SK-N-SH (cell line): ENCODE results near the gene REELD1. TPM values are rescaled to one million over a fixed set of nuclear protein-coding genes. Genes with fewer than 3 reads are reported as not detected.

Experiments
- CTCF ChIA-PET: fragments of 300-600, 350-600 bp; formaldehyde crosslinking; extraction: SDS; loops from one replicate; lab custom pipeline; 2021; lab: Yijun Ruan, JAX
- POLR2A ChIA-PET: fragments of 350-600 bp; sonication (Branson Sonifier 250); formaldehyde crosslinking; extraction: SDS; loops from one replicate; lab custom pipeline; 2020; ENCODE audit warnings: antibody characterized with exemption, inconsistent platforms; lab: Yijun Ruan, JAX
- DNase-seq: peaks from one replicate; pipeline ENCODE4 v3.0.0; 2012
- H2AFZ ChIP-seq: fragments of 200-600 bp; sonication (generic); 2 replicates; pipeline ENCODE4 v1.8.1; 2016; ENCODE audit warnings: antibody characterized with exemption, mild to moderate bottlenecking, low read depth
- H3F3A ChIP-seq: fragments of 200-600 bp; sonication (generic); replicated peaks from 2 replicates; pipeline ENCODE3; 2016; ENCODE audit warnings: antibody characterized with exemption, mild to moderate bottlenecking; ENCODE audit not compliant: insufficient read depth
- H3K27ac ChIP-seq, 2 experiments: fragments of 200-500 bp in 1 of 2; fragments of 200-600 bp in 1 of 2; sonication (Bioruptor generic) in 1 of 2; sonication (generic), shearing (Covaris generic) in 1 of 2; 2 replicates each; pipeline versions ENCODE4 v1.5.1 to v1.6.1; 2014 to 2016; ENCODE audit warnings: low read depth in 2 of 2, inconsistent platforms in 1 of 2, low read length in 1 of 2, mild to moderate bottlenecking in 1 of 2, mixed read lengths in 1 of 2
- H3K27me3 ChIP-seq: fragments of 200-600 bp; sonication (generic), shearing (Covaris generic); 2 replicates; pipeline ENCODE4 v1.6.1; 2016; ENCODE audit warnings: mixed run types; ENCODE audit not compliant: insufficient read depth
- H3K36me3 ChIP-seq, 2 experiments: fragments of 200-500 bp in 1 of 2; fragments of 200-600 bp in 1 of 2; sonication (Bioruptor generic) in 1 of 2; sonication (generic) in 1 of 2; replicated peaks in 1 of 2; 2 replicates each; pipeline versions ENCODE3 to v1.5.1; 2014 to 2016; ENCODE audit warnings: low read length in 1 of 2, mild to moderate bottlenecking in 1 of 2; ENCODE audit not compliant: insufficient read depth in 2 of 2, control insufficient read depth in 1 of 2
- H3K4me1 ChIP-seq, 2 experiments: fragments of 200-500 bp in 1 of 2; fragments of 200-600 bp in 1 of 2; sonication (Bioruptor generic) in 1 of 2; sonication (generic), shearing (Covaris generic) in 1 of 2; 2 replicates each; pipeline versions ENCODE4 v1.5.1 to v1.6.1; 2014 to 2016; ENCODE audit warnings: low read depth in 1 of 2, low read length in 1 of 2, mixed run types in 1 of 2; ENCODE audit not compliant: insufficient read depth in 2 of 2, control insufficient read depth in 1 of 2
- H3K4me2 ChIP-seq: fragments of 200-600 bp; sonication (generic), shearing (Covaris generic); 2 replicates; pipeline ENCODE4 v1.6.1; 2017; ENCODE audit warnings: mixed run types
- H3K4me3 ChIP-seq, 2 experiments: fragments of 200-500 bp in 1 of 2; fragments of 200-600 bp in 1 of 2; sonication (Bioruptor generic) in 1 of 2; sonication (generic), shearing (Covaris generic) in 1 of 2; 2 replicates each; pipeline versions ENCODE4 v1.5.1 to v1.8.1; 2014 to 2016; ENCODE audit warnings: low read depth in 2 of 2, inconsistent platforms in 1 of 2, low read length in 1 of 2, mild to moderate bottlenecking in 1 of 2, mixed read lengths in 1 of 2, moderate library complexity in 1 of 2
- H3K79me2 ChIP-seq: fragments of 200-600 bp; sonication (generic); 2 replicates; pipeline ENCODE4 v1.8.1; 2017; ENCODE audit warnings: mild to moderate bottlenecking; ENCODE audit not compliant: insufficient read depth
- H3K9ac ChIP-seq: fragments of 200-600 bp; sonication (generic); 2 replicates; pipeline ENCODE4 v1.6.1; 2017; ENCODE audit warnings: mixed run types
- H3K9me2 ChIP-seq: fragments of 200-600 bp; sonication (generic); 2 replicates; pipeline ENCODE4 v1.6.1; 2017; ENCODE audit warnings: mixed run types
- H3K9me3 ChIP-seq: fragments of 200-600 bp; sonication (generic); 2 replicates; pipeline ENCODE4 v1.6.1; 2017; ENCODE audit warnings: mixed run types, mild to moderate bottlenecking, moderate library complexity
- H4K20me1 ChIP-seq: fragments of 200-600 bp; sonication (generic); 2 replicates; pipeline ENCODE4 v1.6.1; 2017; ENCODE audit warnings: mild to moderate bottlenecking, mixed run types; ENCODE audit not compliant: insufficient read depth
- CTCF ChIP-seq: fragments of 200-600 bp; sonication (generic); IDR thresholded peaks from 2 replicates; pipeline ENCODE4 v1.6.1; 2017; ENCODE audit warnings: antibody characterized with exemption, mild to moderate bottlenecking, moderate library complexity
- EZH2phosphoT487 ChIP-seq: fragments of 200-600 bp; sonication (generic); IDR thresholded peaks from 2 replicates; pipeline ENCODE4 v1.6.1; 2017; ENCODE audit warnings: low read depth, mixed run types, mild to moderate bottlenecking, antibody characterized with exemption, moderate library complexity, borderline replicate concordance
- GATA2 ChIP-seq: sonication (generic); formaldehyde crosslinking; IDR thresholded peaks from 2 replicates; pipeline ENCODE4 v1.5.0; 2020; ENCODE audit warnings: mild to moderate bottlenecking, missing genetic modification reagents
- IRF3 ChIP-seq: fragments of 150-350 bp; IDR thresholded peaks from 2 replicates; pipeline ENCODE4 v1.6.1; 2016; ENCODE audit warnings: mild to moderate bottlenecking, low read depth, low read length
- NRF1 ChIP-seq: IDR thresholded peaks from 2 replicates; pipeline ENCODE4 v1.6.1; 2012; ENCODE audit warnings: low read depth, mild to moderate bottlenecking, low read length
- RXRA ChIP-seq: IDR thresholded peaks from 2 replicates; pipeline ENCODE4 v1.4.0; 2012; ENCODE audit warnings: low read depth, mild to moderate bottlenecking, borderline replicate concordance
- TAF1 ChIP-seq: IDR thresholded peaks from 2 replicates; pipeline ENCODE4 v1.6.1; 2012; ENCODE audit warnings: low read depth, mild to moderate bottlenecking, low read length, moderate library complexity, borderline replicate concordance
- USF2 ChIP-seq: fragments of 150-350 bp; IDR thresholded peaks from 2 replicates; pipeline ENCODE4 v1.6.1; 2017; ENCODE audit warnings: antibody characterized with exemption, low read length, low read depth, borderline replicate concordance
- WGBS: methylation state at CpG from one replicate; pipeline ENCODE4 v1.1.6; 2017; ENCODE audit warnings: low lambda C conversion rate; 5-methylcytosine and 5-hydroxymethylcytosine counted together
- polyA plus RNA-seq, 3 experiments: library from polyadenylated mRNA; depleted of rRNA; stranded (reverse); fragments of >200 nt; gene quantifications; 2 replicates each; pipeline ENCODE4 v1.2.3, GENCODE V29; 2012

REELD1 gene
- polyA plus RNA-seq, 1 of the 3 experiments (the other 2 are of a cell fraction): not detected

GRCh38 chr4:146190456-146190855 is 23.9 kb upstream of the REELD1 start:
- Histone ChIP-seq H3K9me3 (no peaks in the 10 kb centered on the region), H3F3A (peaks cover 4% of the 10 kb centered on the region), H3K4me1 (no peaks in the 10 kb centered on the region; a peak in 1 of 4 replicates), H3K4me3 (no peak overlapping the region), H3K27me3 (no peaks in the 10 kb centered on the region), H3K9ac (no peak overlapping the region), H3K79me2 (no peaks in the 10 kb centered on the region; the same call in 1 of the 2 replicates), H3K36me3 (peaks cover 48 to 54% of the 10 kb centered on the region in 2 experiments), H3K9me2 (no peaks in the 10 kb centered on the region), H3K27ac (no peak overlapping the region), H2AFZ (no peak overlapping the region), H4K20me1 (no peaks in the 10 kb centered on the region)
- DNase-seq: no peak
- ChIA-PET CTCF (no interaction called here), POLR2A (no interaction called here)
- 84% methylated on average over 2 of the region's 2 CpGs for WGBS
- TF ChIP-seq RXRA (no peak), USF2 (no peak), GATA2 (CRISPR knock-in tag) (no peak), IRF3 (no peak), EZH2phosphoT487 (no peak), NRF1 (no peak)
- TF ChIP-seq, all 33 proteins: peak for 0
- no peak overlapping the region for H3K4me2 ChIP-seq

GRCh38 chr4:146191766-146192458 is 22.4 kb upstream of the REELD1 start:
- no peaks in the 10 kb centered on the region for H3K79me2 ChIP-seq
- H4K20me1 ChIP-seq: no peaks in the 10 kb centered on the region
- no peaks in the 10 kb centered on the region for H3K9me3 ChIP-seq
- 72% methylated on average over 9 of the region's 9 CpGs for WGBS
- H3K27me3 ChIP-seq: no peaks in the 10 kb centered on the region
- ChIA-PET CTCF (interaction anchor here (0.7 to 1.0 kb wide), 2 partner anchors 10 to 719 kb away, joined by 3 read pairs; no protein-coding TSS in a partner anchor), POLR2A (no interaction called here)
- H3K9ac ChIP-seq: no peak overlapping the region
- peaks cover 41 to 48% of the 10 kb centered on the region in 2 experiments for H3K36me3 ChIP-seq
- TF ChIP-seq TAF1: no peak
- TF ChIP-seq CTCF: peak; percentile 24
- no peak overlapping the region for H2AFZ ChIP-seq
- no peak overlapping the region for H3K27ac ChIP-seq
- H3K9me2 ChIP-seq: no peaks in the 10 kb centered on the region
- H3K4me3 ChIP-seq: no peak overlapping the region
- H3F3A ChIP-seq: peaks cover 4% of the 10 kb centered on the region
- no peaks in the 10 kb centered on the region for H3K4me1 ChIP-seq
- H3K4me2 ChIP-seq: no peak overlapping the region
- no peak for DNase-seq
